Parathyroid adenoma (tissue), 2 donors: ENCODE measurements around the gene CLRN3.

Experiments
- H2AFZ ChIP-seq: fragments of 300-600 bp; sonication (generic); one replicate; pipeline ENCODE4 v1.7.0; 2017; ENCODE audit warnings: antibody characterized with exemption, mild to moderate bottlenecking
- H3K27ac ChIP-seq: fragments of 300-600 bp; sonication (generic); one replicate; pipeline ENCODE4 v1.7.0; 2017
- H3K27me3 ChIP-seq: fragments of 300-600 bp; sonication (generic); one replicate; pipeline ENCODE4 v1.7.0; 2017; ENCODE audit warnings: low read length; ENCODE audit not compliant: control insufficient read depth, insufficient read depth
- H3K36me3 ChIP-seq: fragments of 300-600 bp; sonication (generic); one replicate; pipeline ENCODE4 v1.7.0; 2017; ENCODE audit warnings: low read length; ENCODE audit not compliant: control insufficient read depth, insufficient read depth
- H3K4me1 ChIP-seq: fragments of 300-600 bp; sonication (generic); one replicate; pipeline ENCODE4 v1.7.0; 2017; ENCODE audit warnings: control low read depth
- H3K4me2 ChIP-seq: fragments of 300-600 bp; sonication (generic); one replicate; pipeline ENCODE4 v1.7.0; 2017; ENCODE audit warnings: low read length
- H3K4me3 ChIP-seq: fragments of 300-600 bp; sonication (generic); one replicate; pipeline ENCODE4 v1.7.0; 2017; ENCODE audit warnings: low read depth, low read length
- H3K79me2 ChIP-seq: fragments of 300-600 bp; sonication (generic); one replicate; pipeline ENCODE4 v1.7.0; 2017; ENCODE audit warnings: control low read depth
- H3K9ac ChIP-seq: fragments of 300-600 bp; sonication (generic); one replicate; pipeline ENCODE4 v1.7.0; 2017; ENCODE audit warnings: mild to moderate bottlenecking
- H3K9me3 ChIP-seq: fragments of 300-600 bp; sonication (generic); one replicate; pipeline ENCODE4 v1.7.0; 2017; ENCODE audit warnings: low read length; ENCODE audit not compliant: control insufficient read depth
- TF ChIP-seq, protein P1 (sequence below): fragments of 300-600 bp; sonication (generic); IDR thresholded peaks from one replicate; pipeline ENCODE4 v1.7.0; 2017; ENCODE audit warnings: antibody characterized with exemption, mild to moderate bottlenecking
- donor health status: primary hyperparathyroidism.

Gene CLRN3

DNA sequence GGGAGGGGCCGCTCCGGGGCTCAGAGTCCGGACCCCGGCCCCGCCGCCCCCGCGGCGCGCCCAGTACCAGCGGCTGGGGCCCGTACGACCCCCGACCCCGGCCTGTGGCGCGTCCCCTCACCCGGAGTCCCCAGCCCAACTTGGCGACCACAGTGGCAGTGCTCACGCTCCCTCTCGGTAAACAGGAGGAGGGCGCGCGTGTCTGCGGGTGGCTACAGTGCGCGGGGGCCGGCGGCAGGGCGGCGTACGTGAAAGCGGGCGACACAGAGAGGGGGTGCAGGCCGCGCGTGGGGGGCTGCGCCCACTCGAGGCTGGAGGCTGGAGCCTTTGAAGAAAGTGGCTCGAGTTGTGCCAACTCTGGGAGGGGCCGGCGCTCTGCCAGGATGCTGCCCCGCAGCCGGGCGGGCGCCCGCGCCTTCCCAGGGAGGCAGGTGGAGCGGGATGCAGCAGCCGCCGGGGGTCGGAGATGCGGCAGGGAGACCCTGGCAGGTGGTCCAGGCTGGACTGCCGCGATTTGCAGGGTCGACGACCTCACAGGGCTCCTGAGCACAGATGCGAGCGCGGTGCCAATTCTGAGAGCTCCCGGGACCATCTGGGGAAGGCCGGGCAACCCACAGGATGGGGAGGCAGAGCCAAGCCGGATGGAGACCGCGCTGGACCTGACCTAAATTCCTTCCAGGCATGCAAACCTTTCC, 14.8 kb upstream of the CLRN3 start:
- Histone ChIP-seq H3K79me2 (no peaks in the 10 kb centered on the region), H3K4me1 (no peaks in the 10 kb centered on the region), H3K4me3 (peak overlapping the region; percentile 42), H3K36me3 (no peaks in the 10 kb centered on the region), H3K9ac (no peak overlapping the region), H2AFZ (peak overlapping the region; percentile 88), H3K27me3 (no peaks in the 10 kb centered on the region), H3K4me2 (peak overlapping the region; percentile 72), H3K27ac (no peak overlapping the region), H3K9me3 (no peaks in the 10 kb centered on the region)
- TF ChIP-seq, protein P1, sequence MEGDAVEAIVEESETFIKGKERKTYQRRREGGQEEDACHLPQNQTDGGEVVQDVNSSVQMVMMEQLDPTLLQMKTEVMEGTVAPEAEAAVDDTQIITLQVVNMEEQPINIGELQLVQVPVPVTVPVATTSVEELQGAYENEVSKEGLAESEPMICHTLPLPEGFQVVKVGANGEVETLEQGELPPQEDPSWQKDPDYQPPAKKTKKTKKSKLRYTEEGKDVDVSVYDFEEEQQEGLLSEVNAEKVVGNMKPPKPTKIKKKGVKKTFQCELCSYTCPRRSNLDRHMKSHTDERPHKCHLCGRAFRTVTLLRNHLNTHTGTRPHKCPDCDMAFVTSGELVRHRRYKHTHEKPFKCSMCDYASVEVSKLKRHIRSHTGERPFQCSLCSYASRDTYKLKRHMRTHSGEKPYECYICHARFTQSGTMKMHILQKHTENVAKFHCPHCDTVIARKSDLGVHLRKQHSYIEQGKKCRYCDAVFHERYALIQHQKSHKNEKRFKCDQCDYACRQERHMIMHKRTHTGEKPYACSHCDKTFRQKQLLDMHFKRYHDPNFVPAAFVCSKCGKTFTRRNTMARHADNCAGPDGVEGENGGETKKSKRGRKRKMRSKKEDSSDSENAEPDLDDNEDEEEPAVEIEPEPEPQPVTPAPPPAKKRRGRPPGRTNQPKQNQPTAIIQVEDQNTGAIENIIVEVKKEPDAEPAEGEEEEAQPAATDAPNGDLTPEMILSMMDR = no peak

DNA sequence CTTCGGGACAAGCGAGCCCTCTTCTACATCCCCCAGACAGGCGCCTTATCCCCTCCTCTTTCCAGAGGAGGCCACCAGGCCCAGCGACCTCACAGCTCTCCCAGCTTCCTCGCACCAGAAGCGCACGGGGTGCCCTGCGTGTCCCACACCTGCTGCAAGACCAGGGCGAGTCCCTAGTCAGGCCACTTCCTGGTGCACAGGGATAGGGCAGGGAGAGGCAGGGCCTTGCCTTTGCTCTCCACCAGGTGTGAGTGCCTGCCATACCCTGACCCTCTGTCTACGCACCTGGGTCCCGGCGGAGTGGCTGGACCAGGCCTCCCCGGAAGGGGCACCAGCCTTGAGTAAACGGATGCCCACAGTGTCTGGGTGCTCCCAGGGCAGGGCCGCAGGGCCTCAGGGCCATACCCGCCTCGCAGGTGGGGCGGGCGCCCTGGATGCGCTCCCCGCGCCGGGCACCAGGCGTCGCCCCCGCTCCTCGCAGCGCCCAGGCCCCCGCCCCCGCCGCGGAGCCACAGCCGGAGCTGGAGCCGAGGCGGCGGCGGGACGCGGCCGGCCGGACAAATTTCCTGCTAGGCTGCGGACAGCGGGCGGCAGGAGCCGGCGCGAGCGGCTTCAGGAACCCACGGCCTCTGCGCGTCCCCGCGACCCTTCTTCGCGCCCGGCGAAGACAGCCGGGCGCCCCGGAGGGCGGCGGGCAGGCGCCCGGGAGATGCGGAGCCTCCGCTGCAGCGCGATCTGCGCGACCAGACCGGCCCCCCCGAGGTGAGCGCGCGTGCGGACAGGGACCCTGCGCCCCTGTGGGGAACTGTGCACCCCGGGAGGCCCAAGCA, 14.0 kb upstream of the CLRN3 start, which contains the start of gene PTPRE:
Gene PTPRE, plus strand, starts transcription at position 556 of the 830 bp plus-strand sequence. CDS start 133,779 bp downstream, outside the sequence.
- no peak within 1 kb of the TSS for H3K27ac ChIP-seq
- TF ChIP-seq, protein P1 = peak; percentile 41
- H3K4me3 ChIP-seq = peak within 1 kb of the TSS; percentile 42
- no peaks in the 10 kb centered on the region for H3K9me3 ChIP-seq
- no peaks in the 10 kb centered on the region for H3K79me2 ChIP-seq
- H3K36me3 ChIP-seq = no peaks in the 10 kb centered on the region
- H2AFZ ChIP-seq = peak within 1 kb of the TSS; percentile 88
- H3K27me3 ChIP-seq = no peaks in the 10 kb centered on the region
- no peaks in the 10 kb centered on the region for H3K4me1 ChIP-seq
- H3K4me2 ChIP-seq = peak within 1 kb of the TSS; percentile 72
- no peak within 1 kb of the TSS for H3K9ac ChIP-seq

- no peak overlapping the region for H2AFZ ChIP-seq
- TF ChIP-seq, protein P1 = no peak
- H3K27me3 ChIP-seq = no peaks in the 10 kb centered on the region
- H3K4me1 ChIP-seq = no peaks in the 10 kb centered on the region
- no peak overlapping the region for H3K4me3 ChIP-seq
- no peak overlapping the region for H3K9ac ChIP-seq
- H3K36me3 ChIP-seq = no peaks in the 10 kb centered on the region
- no peak overlapping the region for H3K4me2 ChIP-seq
- H3K79me2 ChIP-seq = no peaks in the 10 kb centered on the region
- H3K27ac ChIP-seq = no peak overlapping the region
- no peaks in the 10 kb centered on the region for H3K9me3 ChIP-seq
These were observed 13.1 kb upstream of the CLRN3 start for GRCh38 chr10:127905848-127906261.

GRCh38 chr10:127905001-127905847, 12.5 kb upstream of the CLRN3 start:
- H3K36me3 ChIP-seq = no peaks in the 10 kb centered on the region
- H3K4me1 ChIP-seq = no peaks in the 10 kb centered on the region
- H3K4me3 ChIP-seq = no peak overlapping the region
- no peaks in the 10 kb centered on the region for H3K79me2 ChIP-seq
- TF ChIP-seq, protein P1 = no peak
- H3K27ac ChIP-seq = no peak overlapping the region
- no peak overlapping the region for H2AFZ ChIP-seq
- no peak overlapping the region for H3K4me2 ChIP-seq
- no peaks in the 10 kb centered on the region for H3K27me3 ChIP-seq
- no peaks in the 10 kb centered on the region for H3K9me3 ChIP-seq
- H3K9ac ChIP-seq = no peak overlapping the region
